ENCODE data around the gene GJE1. TPM values are rescaled to one million over a fixed set of nuclear protein-coding genes. Genes with fewer than 3 reads are reported as not detected.
A peak's percentile ranks its signal among the peaks of the same experiment; 100 is the strongest.

The GJE1 gene
- total and polyA plus RNA-seq, 10 of the 15 experiments (the other 5 are each of a cell fraction or from before 2014, with no cell fraction given): not detected

DNA sequence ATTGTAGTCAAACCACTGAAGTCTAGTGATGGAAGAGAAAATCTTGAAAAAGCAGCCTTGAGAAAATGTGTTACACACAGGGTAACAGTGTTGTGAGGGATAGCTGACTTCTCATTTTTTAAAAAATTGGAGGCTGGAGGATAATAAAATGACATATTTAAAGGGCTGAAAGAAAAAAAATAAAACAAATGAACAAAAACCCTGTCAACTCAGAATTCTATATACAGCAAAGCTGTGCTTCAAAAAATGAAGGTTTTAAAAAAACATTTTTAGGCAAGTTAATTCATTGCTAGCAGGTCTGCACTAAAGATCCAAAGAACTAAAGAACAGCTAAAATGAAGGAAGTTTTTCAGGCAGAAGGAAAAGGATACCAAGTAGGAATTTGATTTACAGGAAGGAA, 45.4 kb downstream of the GJE1 start:
- in situ Hi-C loops (cut with MboI) (no loop called here), intact Hi-C loops (cut with micrococcal nuclease; ENCODE audit: unreplicated experiment) (no loop called here)
- ChIA-PET POLR2A (no interaction called here), RAD21 (ENCODE audit: unreplicated experiment) (no interaction called here), CTCF (interaction anchor here (1.1 to 2.1 kb wide), 4 partner anchors 11 to 30 kb away, joined by 4 to 7 read pairs (median 5); no protein-coding TSS in a partner anchor), SMC1A (ENCODE audit: uncharacterized antibody, unreplicated experiment) (interaction anchor here (1.2 to 1.5 kb wide), 2 partner anchors 29 to 67 kb away, joined by 3 to 6 read pairs; no protein-coding TSS in a partner anchor)
- H2AFZ ChIP-seq (ENCODE audit: control insufficient read depth, low read depth, low read length): no peak overlapping the region
- H3K27me3 ChIP-seq (replicated peaks in 1 of 2; ENCODE audit: control insufficient read depth in 2 of 2, insufficient read depth in 2 of 2, low read length in 1 of 2): no peaks in the 10 kb centered on the region
- no TSS peak for BruUV-seq (replicated peaks)
- H3K9me3 ChIP-seq (replicated peaks; ENCODE audit: control insufficient read depth, insufficient read depth, low read length): no peaks in the 10 kb centered on the region; the same call in 2 of the 3 replicates
- ATAC-seq (no peak), DNase-seq (ENCODE audit: low read depth, low spot score) (no peak), FAIRE-seq (no peak)
- no peaks in the 10 kb centered on the region for H3K79me2 ChIP-seq (ENCODE audit: control insufficient read depth, insufficient read depth, low read length)
- H3K9ac ChIP-seq (ENCODE audit: control insufficient read depth, insufficient read depth, low read length): no peak overlapping the region
- H3K4me1 ChIP-seq (ENCODE audit: control insufficient read depth, insufficient read depth, low read length): no peaks in the 10 kb centered on the region
- no peak overlapping the region for H3K4me3 ChIP-seq
- peaks cover 2 to 5% of the 10 kb centered on the region in 2 experiments; a peak in 3 of 4 replicates for H3K36me3 ChIP-seq (ENCODE audit: control insufficient read depth in 2 of 2, insufficient read depth in 2 of 2, low read length in 1 of 2)
- no peaks in the 10 kb centered on the region for H4K20me1 ChIP-seq (ENCODE audit: control insufficient read depth, insufficient read depth)
- TF ChIP-seq HDAC2 (IDR thresholded peaks at IDR 0.05): no peak
- 0 out of 2 replicates have a peak, but pooled peaks have one; percentile 39 for TF ChIP-seq CBX5 (IDR thresholded peaks at IDR 0.05; ENCODE audit: low read depth)
- H3K4me2 ChIP-seq (ENCODE audit: control insufficient read depth, insufficient read depth): no peak overlapping the region
- no peak overlapping the region for H3K27ac ChIP-seq (ENCODE audit: control insufficient read depth, insufficient read depth)

DNA sequence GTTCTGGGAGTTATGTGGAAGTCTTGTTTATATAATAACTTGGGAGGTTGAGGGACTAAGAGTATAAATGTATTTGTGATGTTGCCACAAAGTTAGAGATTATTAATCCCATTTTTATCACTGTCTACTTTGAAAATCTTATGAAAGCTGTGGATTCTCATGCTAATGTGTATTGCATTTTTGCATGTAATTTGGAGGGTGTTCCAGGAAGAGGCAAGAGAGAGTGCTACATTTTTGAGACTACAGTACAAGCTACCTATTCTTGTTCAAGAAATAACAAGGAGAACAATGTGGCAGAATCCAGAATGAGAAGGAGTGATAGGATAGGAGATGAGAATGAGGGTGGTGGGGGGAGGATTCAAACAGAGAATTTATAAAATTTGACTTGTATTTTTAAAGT, 49.3 kb downstream of the GJE1 start:
- ATAC-seq: no peak
- H3K4me1 ChIP-seq (ENCODE audit: control insufficient read depth, insufficient read depth, low read length): no peaks in the 10 kb centered on the region
- no peaks in the 10 kb centered on the region for H4K20me1 ChIP-seq (ENCODE audit: control insufficient read depth, insufficient read depth)
- H3K27me3 ChIP-seq (replicated peaks in 1 of 2; ENCODE audit: control insufficient read depth in 2 of 2, insufficient read depth in 2 of 2, low read length in 1 of 2): no peaks in the 10 kb centered on the region
- intact Hi-C loops (cut with micrococcal nuclease; ENCODE audit: unreplicated experiment): no loop called here
- no peak for DNase-seq (ENCODE audit: low read depth, low spot score)
- no peaks in the 10 kb centered on the region for H3K9me3 ChIP-seq (replicated peaks; ENCODE audit: control insufficient read depth, insufficient read depth, low read length)
- no peak overlapping the region for H3K4me3 ChIP-seq
- RAD21 ChIA-PET (ENCODE audit: unreplicated experiment): no interaction called here
- no peaks in the 10 kb centered on the region for H3K79me2 ChIP-seq (ENCODE audit: control insufficient read depth, insufficient read depth, low read length)
- H3K4me2 ChIP-seq (ENCODE audit: control insufficient read depth, insufficient read depth): no peak overlapping the region
- SMC1A ChIA-PET (ENCODE audit: uncharacterized antibody, unreplicated experiment): interaction anchor here (1.1 to 1.4 kb wide), 2 partner anchors 17 to 26 kb away, joined by 3 to 5 read pairs; no protein-coding TSS in a partner anchor
- in situ Hi-C loops (cut with MboI): no loop called here
- CTCF ChIA-PET: interaction anchor here (1.6 to 1.7 kb wide), 2 partner anchors 25 to 26 kb away, joined by 6 read pairs; no protein-coding TSS in a partner anchor
- BruUV-seq (replicated peaks): no TSS peak
- POLR2A ChIA-PET: no interaction called here
- peaks cover 0 to under 1% of the 10 kb centered on the region in 2 experiments; a peak in 1 of 4 replicates for H3K36me3 ChIP-seq (ENCODE audit: control insufficient read depth in 2 of 2, insufficient read depth in 2 of 2, low read length in 1 of 2)
- no peak overlapping the region for H3K9ac ChIP-seq (ENCODE audit: control insufficient read depth, insufficient read depth, low read length)
- no peak for FAIRE-seq
- no peak overlapping the region for H3K27ac ChIP-seq (ENCODE audit: control insufficient read depth, insufficient read depth)
- no peak overlapping the region for H2AFZ ChIP-seq (ENCODE audit: control insufficient read depth, low read depth, low read length)
- TF ChIP-seq NFYB (IDR thresholded peaks at IDR 0.05; ENCODE audit: insufficient read depth, low read depth, low read length): no peak
- TF ChIP-seq HCFC1 (IDR thresholded peaks at IDR 0.05; ENCODE audit: low read length): no peak
- TF ChIP-seq ETV6 (conservative IDR thresholded peaks at IDR 0.05 in 1 of 2, IDR thresholded peaks at IDR 0.05 in 1 of 2; ENCODE audit: borderline replicate concordance in 1 of 2, low read depth in 1 of 2): no peak
- TF ChIP-seq JUNB (IDR thresholded peaks at IDR 0.05): no peak
- TF ChIP-seq YBX1 (IDR thresholded peaks at IDR 0.05): no peak
- TF ChIP-seq YY1 (IDR thresholded peaks at IDR 0.05; ENCODE audit: low read depth, low read length): no peak
- TF ChIP-seq, protein P1, sequence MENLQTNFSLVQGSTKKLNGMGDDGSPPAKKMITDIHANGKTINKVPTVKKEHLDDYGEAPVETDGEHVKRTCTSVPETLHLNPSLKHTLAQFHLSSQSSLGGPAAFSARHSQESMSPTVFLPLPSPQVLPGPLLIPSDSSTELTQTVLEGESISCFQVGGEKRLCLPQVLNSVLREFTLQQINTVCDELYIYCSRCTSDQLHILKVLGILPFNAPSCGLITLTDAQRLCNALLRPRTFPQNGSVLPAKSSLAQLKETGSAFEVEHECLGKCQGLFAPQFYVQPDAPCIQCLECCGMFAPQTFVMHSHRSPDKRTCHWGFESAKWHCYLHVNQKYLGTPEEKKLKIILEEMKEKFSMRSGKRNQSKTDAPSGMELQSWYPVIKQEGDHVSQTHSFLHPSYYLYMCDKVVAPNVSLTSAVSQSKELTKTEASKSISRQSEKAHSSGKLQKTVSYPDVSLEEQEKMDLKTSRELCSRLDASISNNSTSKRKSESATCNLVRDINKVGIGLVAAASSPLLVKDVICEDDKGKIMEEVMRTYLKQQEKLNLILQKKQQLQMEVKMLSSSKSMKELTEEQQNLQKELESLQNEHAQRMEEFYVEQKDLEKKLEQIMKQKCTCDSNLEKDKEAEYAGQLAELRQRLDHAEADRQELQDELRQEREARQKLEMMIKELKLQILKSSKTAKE (IDR thresholded peaks at IDR 0.05; ENCODE audit: low read depth, poor library complexity, severe bottlenecking): no peak
- TF ChIP-seq LARP7 (IDR thresholded peaks at IDR 0.05): no peak
- TF ChIP-seq RBBP5 (conservative IDR thresholded peaks at IDR 0.05): no peak
- TF ChIP-seq ESRRA (IDR thresholded peaks at IDR 0.05; ENCODE audit: low read length): no peak
- TF ChIP-seq TCF3 (IDR thresholded peaks at IDR 0.05; ENCODE audit: borderline replicate concordance, insufficient read depth, low read depth, low read length): no peak
- TF ChIP-seq BRCA1 (IDR thresholded peaks at IDR 0.05; ENCODE audit: low read depth, low read length): no peak
- TF ChIP-seq, protein P2, sequence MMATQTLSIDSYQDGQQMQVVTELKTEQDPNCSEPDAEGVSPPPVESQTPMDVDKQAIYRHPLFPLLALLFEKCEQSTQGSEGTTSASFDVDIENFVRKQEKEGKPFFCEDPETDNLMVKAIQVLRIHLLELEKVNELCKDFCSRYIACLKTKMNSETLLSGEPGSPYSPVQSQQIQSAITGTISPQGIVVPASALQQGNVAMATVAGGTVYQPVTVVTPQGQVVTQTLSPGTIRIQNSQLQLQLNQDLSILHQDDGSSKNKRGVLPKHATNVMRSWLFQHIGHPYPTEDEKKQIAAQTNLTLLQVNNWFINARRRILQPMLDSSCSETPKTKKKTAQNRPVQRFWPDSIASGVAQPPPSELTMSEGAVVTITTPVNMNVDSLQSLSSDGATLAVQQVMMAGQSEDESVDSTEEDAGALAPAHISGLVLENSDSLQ (IDR thresholded peaks at IDR 0.05): no peak
- TF ChIP-seq KAT2A (conservative IDR thresholded peaks at IDR 0.05; ENCODE audit: control insufficient read depth, low read depth, low read length): no peak
- no peak for TF ChIP-seq CBX5 (IDR thresholded peaks at IDR 0.05; ENCODE audit: low read depth)
